ENCODE results near the gene LPGAT1.

LPGAT1 gene

DNA sequence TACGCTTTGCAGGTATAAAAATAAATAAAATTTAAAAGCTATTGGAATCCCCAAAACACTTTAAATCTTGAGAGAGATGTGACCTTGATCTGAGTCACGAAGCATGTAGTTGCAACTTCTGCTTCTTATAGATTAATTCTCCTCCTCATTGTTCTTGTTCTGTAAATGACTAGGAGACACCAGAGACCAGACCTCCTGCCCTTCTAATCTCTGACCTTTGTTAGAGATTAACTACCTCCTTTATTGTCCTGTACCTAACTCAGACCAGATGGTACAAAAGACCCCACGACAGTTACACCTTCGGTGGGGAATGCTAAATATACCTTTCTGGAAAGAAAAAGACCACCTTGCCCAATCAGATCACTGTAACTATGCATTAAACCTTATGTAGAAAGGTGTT, 78.2 kb downstream of the LPGAT1 start:
- H3K9ac ChIP-seq (ENCODE audit: low read depth, low read length), result no peak overlapping the region
- no peaks in the 10 kb centered on the region for H3K36me3 ChIP-seq (ENCODE audit: control insufficient read depth, insufficient read depth, low read length)
- H3K27me3 ChIP-seq (ENCODE audit: control insufficient read depth, insufficient read depth, low read length), result no peaks in the 10 kb centered on the region
- H3K9me3 ChIP-seq (ENCODE audit: control insufficient read depth, insufficient read depth, low read length), result no peaks in the 10 kb centered on the region
- peaks cover 2% of the 10 kb centered on the region for H3K4me1 ChIP-seq (ENCODE audit: control insufficient read depth, insufficient read depth, low read length)
- H3K4me3 ChIP-seq (ENCODE audit: low read depth, low read length), result no peak overlapping the region

DNA sequence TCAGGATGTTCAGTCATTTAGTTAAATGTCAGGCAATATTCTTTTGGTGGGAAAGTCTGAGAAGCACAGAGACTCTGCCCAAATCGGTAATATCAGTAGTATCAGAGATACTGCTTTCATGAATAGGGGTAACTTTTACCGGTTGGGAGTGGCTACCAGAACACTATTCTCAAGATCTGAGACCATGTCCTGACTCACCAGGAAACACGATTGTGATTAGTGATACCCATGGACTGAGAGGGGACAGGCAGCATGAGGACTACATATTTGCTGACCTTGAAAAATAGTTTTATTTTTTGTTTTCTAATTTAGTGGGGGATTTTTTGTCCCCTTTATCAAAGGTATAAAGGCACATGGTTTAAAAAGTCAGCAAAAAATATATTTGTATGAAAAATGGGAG, 79.1 kb downstream of the LPGAT1 start:
- H3K9ac ChIP-seq (ENCODE audit: low read depth, low read length), result no peak overlapping the region
- no peaks in the 10 kb centered on the region for H3K27me3 ChIP-seq (ENCODE audit: control insufficient read depth, insufficient read depth, low read length)
- H3K9me3 ChIP-seq (ENCODE audit: control insufficient read depth, insufficient read depth, low read length), result no peaks in the 10 kb centered on the region
- H3K36me3 ChIP-seq (ENCODE audit: control insufficient read depth, insufficient read depth, low read length), result no peaks in the 10 kb centered on the region
- H3K4me1 ChIP-seq (ENCODE audit: control insufficient read depth, insufficient read depth, low read length), result peaks cover 2% of the 10 kb centered on the region
- H3K4me3 ChIP-seq (ENCODE audit: low read depth, low read length), result no peak overlapping the region

DNA sequence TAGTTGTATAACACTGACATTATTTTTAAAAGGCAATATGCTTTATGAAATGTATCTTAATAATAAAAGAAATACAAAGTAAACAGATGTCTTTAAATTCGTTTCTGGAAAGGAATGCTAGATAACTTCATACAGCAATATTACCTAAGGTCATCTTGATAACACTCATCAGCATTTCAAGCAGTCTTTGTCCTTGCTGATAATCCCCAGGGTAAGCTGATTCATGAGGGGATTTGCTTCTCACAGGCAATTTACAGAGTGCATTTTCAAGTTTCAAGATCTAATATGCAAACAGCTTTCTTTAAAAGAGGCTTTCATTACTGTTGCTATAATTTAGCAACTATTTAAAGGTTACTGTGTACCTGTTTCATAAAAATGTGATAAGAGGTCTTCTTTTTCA, 80.0 kb downstream of the LPGAT1 start:
- H3K27me3 ChIP-seq (ENCODE audit: control insufficient read depth, insufficient read depth, low read length), result no peaks in the 10 kb centered on the region
- H3K36me3 ChIP-seq (ENCODE audit: control insufficient read depth, insufficient read depth, low read length), result no peaks in the 10 kb centered on the region
- no peaks in the 10 kb centered on the region for H3K9me3 ChIP-seq (ENCODE audit: control insufficient read depth, insufficient read depth, low read length)
- H3K4me3 ChIP-seq (ENCODE audit: low read depth, low read length), result no peak overlapping the region
- peaks cover 2% of the 10 kb centered on the region for H3K4me1 ChIP-seq (ENCODE audit: control insufficient read depth, insufficient read depth, low read length)
- H3K9ac ChIP-seq (ENCODE audit: low read depth, low read length), result no peak overlapping the region

DNA sequence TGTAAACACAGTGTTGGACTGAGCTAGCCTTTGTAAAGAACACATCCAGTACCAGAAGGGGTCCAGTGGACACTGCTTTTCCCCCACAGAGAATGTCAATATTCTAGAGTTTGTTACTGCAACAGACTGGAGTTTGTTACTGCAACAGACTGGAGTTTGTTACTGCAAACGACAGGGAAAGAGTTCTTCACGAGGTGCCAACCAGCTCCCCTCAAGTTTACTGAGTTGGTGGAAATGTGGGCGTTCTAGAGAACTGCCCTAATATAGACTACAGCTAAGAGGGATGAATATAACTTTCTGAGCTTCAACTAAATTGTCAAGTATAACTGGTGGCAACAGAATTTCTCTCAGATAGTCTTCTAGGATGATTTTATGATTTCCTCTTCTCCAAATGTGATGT, 81.3 kb downstream of the LPGAT1 start:
- H3K4me3 ChIP-seq (ENCODE audit: low read depth, low read length), result no peak overlapping the region
- H3K9ac ChIP-seq (ENCODE audit: low read depth, low read length), result no peak overlapping the region
- H3K4me1 ChIP-seq (ENCODE audit: control insufficient read depth, insufficient read depth, low read length), result peaks cover 2% of the 10 kb centered on the region
- no peaks in the 10 kb centered on the region for H3K27me3 ChIP-seq (ENCODE audit: control insufficient read depth, insufficient read depth, low read length)
- no peaks in the 10 kb centered on the region for H3K9me3 ChIP-seq (ENCODE audit: control insufficient read depth, insufficient read depth, low read length)
- H3K36me3 ChIP-seq (ENCODE audit: control insufficient read depth, insufficient read depth, low read length), result no peaks in the 10 kb centered on the region

DNA sequence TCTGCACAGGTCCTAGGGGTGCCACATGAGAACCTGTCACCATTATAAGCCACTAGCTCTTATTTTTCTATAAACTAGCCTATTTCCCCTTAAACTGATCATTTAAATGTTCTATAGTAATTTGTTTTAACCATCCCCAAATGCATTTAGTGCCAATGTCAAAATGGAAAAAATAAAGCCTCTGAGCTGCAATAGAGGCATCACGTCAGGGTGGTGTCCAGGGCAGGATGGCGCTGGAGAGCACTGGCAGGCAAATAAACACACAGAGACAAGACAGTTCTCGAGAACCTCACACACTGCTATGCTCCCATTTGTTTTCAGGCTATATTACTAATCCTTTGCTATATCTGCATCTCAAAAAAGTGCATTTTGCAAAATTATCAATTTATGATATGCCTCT, 81.8 kb downstream of the LPGAT1 start:
- H3K9ac ChIP-seq (ENCODE audit: low read depth, low read length), result no peak overlapping the region
- no peaks in the 10 kb centered on the region for H3K9me3 ChIP-seq (ENCODE audit: control insufficient read depth, insufficient read depth, low read length)
- no peaks in the 10 kb centered on the region for H3K36me3 ChIP-seq (ENCODE audit: control insufficient read depth, insufficient read depth, low read length)
- no peak overlapping the region for H3K4me3 ChIP-seq (ENCODE audit: low read depth, low read length)
- no peaks in the 10 kb centered on the region for H3K27me3 ChIP-seq (ENCODE audit: control insufficient read depth, insufficient read depth, low read length)
- H3K4me1 ChIP-seq (ENCODE audit: control insufficient read depth, insufficient read depth, low read length), result peaks cover 2% of the 10 kb centered on the region

DNA sequence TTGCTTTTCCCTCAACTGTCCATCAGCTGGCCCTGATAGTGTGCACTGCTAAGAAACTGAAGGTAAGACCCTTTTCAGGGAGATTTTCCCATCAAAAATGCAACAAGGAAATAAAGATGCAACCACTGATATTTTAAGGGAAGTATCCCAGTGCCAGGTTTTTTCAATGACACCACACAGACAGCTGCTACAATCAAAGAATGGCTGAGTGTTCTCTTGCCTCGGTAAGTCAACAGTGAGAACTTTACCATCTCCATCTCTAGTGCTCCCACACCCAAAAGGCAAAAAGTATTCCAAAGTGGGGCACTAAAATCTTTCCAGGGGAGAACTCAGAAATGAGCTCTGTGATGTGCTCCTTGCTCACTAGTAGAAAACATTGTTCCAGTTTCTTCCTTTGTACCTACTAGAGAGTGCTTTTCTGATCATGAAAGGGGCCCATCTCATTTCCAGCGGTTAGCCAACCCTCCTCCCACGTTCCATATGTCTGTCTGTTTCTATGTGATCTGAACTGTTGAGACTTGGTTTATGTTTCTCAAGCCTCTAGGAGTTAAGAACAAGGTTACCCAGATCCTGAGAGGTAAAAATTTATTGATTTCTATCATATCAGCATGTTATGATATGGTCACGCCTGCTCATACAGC, 87.6 kb downstream of the LPGAT1 start:
- no peaks in the 10 kb centered on the region for H3K36me3 ChIP-seq (ENCODE audit: control insufficient read depth, insufficient read depth, low read length)
- no peak overlapping the region for H3K9ac ChIP-seq (ENCODE audit: low read depth, low read length)
- no peaks in the 10 kb centered on the region for H3K9me3 ChIP-seq (ENCODE audit: control insufficient read depth, insufficient read depth, low read length)
- no peaks in the 10 kb centered on the region for H3K27me3 ChIP-seq (ENCODE audit: control insufficient read depth, insufficient read depth, low read length)
- no peaks in the 10 kb centered on the region for H3K4me1 ChIP-seq (ENCODE audit: control insufficient read depth, insufficient read depth, low read length)
- H3K4me3 ChIP-seq (ENCODE audit: low read depth, low read length), result no peak overlapping the region

DNA sequence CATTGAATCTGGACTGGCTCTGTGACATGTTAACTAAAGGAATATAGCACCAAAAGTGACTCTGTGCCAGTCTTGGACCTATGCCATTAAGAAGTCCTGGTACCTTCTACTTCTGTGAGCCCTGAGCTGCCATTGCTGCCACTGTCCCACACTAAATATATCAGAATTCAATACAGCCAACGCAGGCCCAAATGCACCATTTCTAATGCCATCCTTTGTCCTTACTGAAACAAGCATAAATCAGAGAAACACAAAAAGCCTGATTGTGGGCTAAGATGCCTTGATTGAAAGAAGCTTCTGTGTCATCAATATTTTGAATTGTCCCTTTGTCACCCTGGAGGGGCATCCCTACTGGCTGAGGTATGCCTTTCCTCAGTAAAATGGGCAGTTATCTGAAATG, 88.3 kb downstream of the LPGAT1 start:
- no peak overlapping the region for H3K4me3 ChIP-seq (ENCODE audit: low read depth, low read length)
- no peaks in the 10 kb centered on the region for H3K36me3 ChIP-seq (ENCODE audit: control insufficient read depth, insufficient read depth, low read length)
- H3K9ac ChIP-seq (ENCODE audit: low read depth, low read length), result no peak overlapping the region
- no peaks in the 10 kb centered on the region for H3K4me1 ChIP-seq (ENCODE audit: control insufficient read depth, insufficient read depth, low read length)
- no peaks in the 10 kb centered on the region for H3K27me3 ChIP-seq (ENCODE audit: control insufficient read depth, insufficient read depth, low read length)
- no peaks in the 10 kb centered on the region for H3K9me3 ChIP-seq (ENCODE audit: control insufficient read depth, insufficient read depth, low read length)

DNA sequence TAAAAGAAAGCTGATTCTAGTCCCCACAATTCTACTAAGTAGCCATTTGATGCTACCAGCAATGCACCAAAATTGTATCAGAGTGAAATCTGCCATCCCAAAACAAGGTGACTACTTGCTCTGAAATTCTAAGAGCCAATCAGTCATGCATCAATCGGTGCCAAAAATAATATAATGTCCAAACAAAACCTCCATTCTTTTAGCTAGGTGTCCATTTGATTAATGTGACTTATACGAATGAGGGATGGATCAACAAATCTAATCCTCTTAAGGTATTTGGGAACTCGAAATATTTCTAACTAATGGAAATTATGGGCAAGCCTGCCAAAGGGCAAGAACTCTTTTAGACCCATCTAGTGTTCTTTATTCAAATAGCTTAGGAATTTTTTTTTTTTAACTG, 88.8 kb downstream of the LPGAT1 start:
- Histone ChIP-seq H3K4me3 (ENCODE audit: low read depth, low read length) (no peak overlapping the region), H3K4me1 (ENCODE audit: control insufficient read depth, insufficient read depth, low read length) (no peaks in the 10 kb centered on the region), H3K27me3 (ENCODE audit: control insufficient read depth, insufficient read depth, low read length) (no peaks in the 10 kb centered on the region), H3K36me3 (ENCODE audit: control insufficient read depth, insufficient read depth, low read length) (no peaks in the 10 kb centered on the region), H3K9ac (ENCODE audit: low read depth, low read length) (no peak overlapping the region), H3K9me3 (ENCODE audit: control insufficient read depth, insufficient read depth, low read length) (no peaks in the 10 kb centered on the region)

DNA sequence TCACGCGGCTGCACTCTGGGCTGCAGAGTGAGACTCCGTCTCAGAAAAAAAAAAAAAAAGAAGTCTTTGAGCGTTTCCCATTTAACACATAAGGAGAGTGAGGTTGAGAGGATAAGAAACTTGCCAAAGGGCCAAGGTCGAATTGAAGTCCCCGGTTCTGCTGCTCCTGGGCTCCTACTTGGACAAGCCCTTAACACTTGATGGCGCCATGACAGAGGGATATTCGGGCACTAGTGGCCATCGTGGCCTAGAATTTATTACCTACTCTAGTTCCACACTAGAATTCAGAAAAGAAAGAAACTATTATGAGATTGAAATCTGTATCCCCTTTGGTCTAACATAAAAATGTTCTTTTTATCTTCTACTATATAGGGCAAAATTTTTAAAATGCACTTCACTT, 89.4 kb downstream of the LPGAT1 start:
- Histone ChIP-seq H3K4me3 (ENCODE audit: low read depth, low read length) (no peak overlapping the region), H3K4me1 (ENCODE audit: control insufficient read depth, insufficient read depth, low read length) (no peaks in the 10 kb centered on the region), H3K27me3 (ENCODE audit: control insufficient read depth, insufficient read depth, low read length) (no peaks in the 10 kb centered on the region), H3K9me3 (ENCODE audit: control insufficient read depth, insufficient read depth, low read length) (no peaks in the 10 kb centered on the region), H3K9ac (ENCODE audit: low read depth, low read length) (no peak overlapping the region), H3K36me3 (ENCODE audit: control insufficient read depth, insufficient read depth, low read length) (no peaks in the 10 kb centered on the region)

DNA sequence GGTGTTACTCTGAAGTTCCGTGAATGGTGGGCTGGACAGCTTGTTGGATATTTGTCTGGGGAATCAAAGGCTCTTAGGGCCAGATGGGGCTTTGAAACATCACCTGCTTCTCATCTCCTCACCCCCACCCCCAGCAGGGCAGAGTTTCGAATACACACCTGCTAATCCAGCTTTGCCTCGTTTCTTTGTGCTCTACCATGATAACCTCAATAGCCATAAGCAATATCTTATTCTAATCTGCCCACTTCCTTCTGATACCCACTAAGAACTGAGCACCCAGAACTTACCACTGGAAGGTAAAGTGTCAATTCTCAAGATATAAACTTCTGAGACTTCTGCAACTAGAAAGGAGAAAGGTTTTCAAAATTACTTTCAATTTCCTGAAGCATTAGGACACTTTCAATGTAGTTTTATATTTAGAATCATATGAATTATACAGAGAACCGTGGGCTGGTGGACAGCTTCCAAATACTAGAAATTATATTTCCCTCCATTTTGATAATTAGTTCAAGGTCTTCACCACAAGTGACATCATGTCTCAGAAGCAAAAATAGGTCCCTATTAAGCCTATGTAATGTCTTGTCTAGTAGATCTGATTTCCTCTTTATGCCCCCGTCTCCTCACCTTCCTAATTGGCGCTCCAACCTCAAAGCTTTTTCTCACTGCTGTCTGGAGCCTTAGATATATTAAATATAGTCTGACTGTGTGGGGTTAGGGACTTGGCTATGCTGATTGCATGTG, 90.7 kb downstream of the LPGAT1 start:
- Histone ChIP-seq H3K4me1 (ENCODE audit: control insufficient read depth, insufficient read depth, low read length) (peaks cover 3% of the 10 kb centered on the region), H3K9ac (ENCODE audit: low read depth, low read length) (no peak overlapping the region), H3K36me3 (ENCODE audit: control insufficient read depth, insufficient read depth, low read length) (no peaks in the 10 kb centered on the region), H3K4me3 (ENCODE audit: low read depth, low read length) (no peak overlapping the region), H3K9me3 (ENCODE audit: control insufficient read depth, insufficient read depth, low read length) (no peaks in the 10 kb centered on the region), H3K27me3 (ENCODE audit: control insufficient read depth, insufficient read depth, low read length) (no peaks in the 10 kb centered on the region)

DNA sequence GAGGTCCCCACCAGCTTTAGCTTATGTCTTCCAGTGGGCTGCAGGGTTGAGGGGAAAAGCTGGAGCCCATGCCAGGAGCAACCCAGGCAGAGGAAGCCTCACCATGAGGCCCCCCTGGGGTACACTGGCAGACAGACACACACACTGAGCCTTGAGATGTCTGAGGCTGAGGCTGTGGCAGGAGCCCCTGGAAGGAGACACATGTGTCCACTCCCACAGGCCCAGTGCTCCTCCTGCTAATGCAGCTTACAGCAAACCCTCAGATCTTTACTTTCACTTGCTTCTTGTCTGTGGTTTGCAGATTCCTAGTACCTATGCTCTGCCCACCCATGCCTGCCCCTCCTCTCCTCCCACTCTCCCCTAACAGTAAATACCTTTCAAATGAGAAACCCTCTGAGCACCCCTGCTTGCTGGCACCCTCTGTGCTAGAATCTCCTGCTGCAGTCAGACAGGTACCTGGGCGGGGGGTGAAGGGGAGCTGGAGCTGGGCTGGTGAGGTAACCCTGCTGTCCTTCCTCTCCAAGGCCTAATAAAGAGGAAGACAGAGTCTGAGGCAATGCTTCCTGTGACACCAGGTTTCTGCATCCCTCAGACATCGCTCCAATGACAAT, 91.8 kb downstream of the LPGAT1 start:
- H3K27me3 ChIP-seq (ENCODE audit: control insufficient read depth, insufficient read depth, low read length), result no peaks in the 10 kb centered on the region
- H3K4me3 ChIP-seq (ENCODE audit: low read depth, low read length), result no peak overlapping the region
- H3K4me1 ChIP-seq (ENCODE audit: control insufficient read depth, insufficient read depth, low read length), result peaks cover 3% of the 10 kb centered on the region
- no peaks in the 10 kb centered on the region for H3K36me3 ChIP-seq (ENCODE audit: control insufficient read depth, insufficient read depth, low read length)
- no peaks in the 10 kb centered on the region for H3K9me3 ChIP-seq (ENCODE audit: control insufficient read depth, insufficient read depth, low read length)
- no peak overlapping the region for H3K9ac ChIP-seq (ENCODE audit: low read depth, low read length)

DNA sequence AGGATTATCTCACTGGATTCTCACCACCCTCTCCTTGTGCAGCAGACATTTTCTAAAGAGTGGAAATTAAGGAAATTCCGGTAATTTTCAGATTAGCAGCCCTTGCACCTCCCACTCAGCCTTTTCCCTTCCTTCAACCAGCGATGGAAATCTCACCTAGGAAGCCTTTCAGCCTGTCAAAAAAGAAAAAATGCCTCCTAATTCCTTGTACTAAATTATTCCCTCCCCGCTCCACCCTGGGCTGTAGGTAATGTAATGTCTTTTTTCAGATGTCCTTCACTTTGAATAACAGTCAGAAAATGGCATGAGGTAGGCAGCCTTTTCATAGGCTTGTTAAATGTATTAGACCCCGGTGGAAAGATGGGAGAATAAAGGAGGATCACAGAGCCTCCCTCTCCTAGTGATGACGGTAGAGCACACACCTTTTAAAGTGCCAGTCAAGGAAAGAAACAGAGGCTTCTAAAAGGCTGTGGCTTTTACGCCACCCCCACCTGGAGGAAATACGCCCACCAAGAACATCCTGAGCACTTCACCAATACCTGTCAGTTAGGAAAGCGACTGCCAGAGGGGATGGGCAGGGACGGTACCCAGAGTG, 92.4 kb downstream of the LPGAT1 start:
- H3K9ac ChIP-seq (ENCODE audit: low read depth, low read length), result no peak overlapping the region
- H3K27me3 ChIP-seq (ENCODE audit: control insufficient read depth, insufficient read depth, low read length), result no peaks in the 10 kb centered on the region
- peaks cover 3% of the 10 kb centered on the region for H3K4me1 ChIP-seq (ENCODE audit: control insufficient read depth, insufficient read depth, low read length)
- no peaks in the 10 kb centered on the region for H3K9me3 ChIP-seq (ENCODE audit: control insufficient read depth, insufficient read depth, low read length)
- H3K4me3 ChIP-seq (ENCODE audit: low read depth, low read length), result no peak overlapping the region
- no peaks in the 10 kb centered on the region for H3K36me3 ChIP-seq (ENCODE audit: control insufficient read depth, insufficient read depth, low read length)

Measured in iPS-15b (cell line).